WI38 (cell line): ENCODE measurements around the gene FAM151A.

ENCODE experiments used
- H3K4me3 ChIP-seq: 2 replicates; pipeline ENCODE4 v1.5.1; 2011; ENCODE audit warnings: low read depth, mild to moderate bottlenecking, control low read depth, low read length
- CTCF ChIP-seq: IDR thresholded peaks from 2 replicates; pipeline ENCODE4 v1.5.1; 2012; ENCODE audit warnings: low read depth, mild to moderate bottlenecking, control low read depth, low read length

FAM151A gene

GRCh38 chr1:54663725-54664124 lies 40.4 kb upstream of the FAM151A start:
- no peak for TF ChIP-seq CTCF
- H3K4me3 ChIP-seq: no peak overlapping the region

GRCh38 chr1:54658164-54658913 lies 35.0 kb upstream of the FAM151A start:
- H3K4me3 ChIP-seq: no peak overlapping the region
- no peak for TF ChIP-seq CTCF

GRCh38 chr1:54653036-54653435 lies 29.7 kb upstream of the FAM151A start:
- H3K4me3 ChIP-seq: no peak overlapping the region
- no peak for TF ChIP-seq CTCF

GRCh38 chr1:54652168-54652567 lies 28.8 kb upstream of the FAM151A start:
- no peak for TF ChIP-seq CTCF

DNA sequence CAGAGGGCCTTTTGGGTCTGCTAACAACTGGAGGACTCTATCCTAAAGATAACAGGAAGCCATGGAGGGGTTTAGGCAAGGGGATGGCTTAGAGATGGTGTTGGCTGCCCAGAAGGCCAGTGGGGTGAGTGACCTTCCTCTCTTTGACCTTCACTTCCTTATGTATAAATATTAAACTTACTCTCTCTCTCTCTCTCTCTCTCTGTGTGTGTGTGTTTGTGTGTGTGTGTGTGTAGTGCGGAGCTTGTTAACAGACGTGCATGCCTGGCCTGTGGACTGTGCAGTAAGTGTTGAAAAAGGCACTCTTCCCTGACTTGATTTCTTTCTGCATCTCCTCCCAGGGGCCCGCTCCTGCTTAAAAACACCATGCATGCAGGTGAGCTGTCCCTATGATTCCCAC lies 28.3 kb upstream of the FAM151A start:
- TF ChIP-seq CTCF: no peak
- no peak overlapping the region for H3K4me3 ChIP-seq

More at GRCh38 chr1:54652168-54652567, 28.8 kb upstream of the FAM151A start:
- no peak overlapping the region for H3K4me3 ChIP-seq

- TF ChIP-seq CTCF: no peak
- H3K4me3 ChIP-seq: no peak overlapping the region
Measured at GRCh38 chr1:54650417-54650816, 27.1 kb upstream of the FAM151A start.

DNA sequence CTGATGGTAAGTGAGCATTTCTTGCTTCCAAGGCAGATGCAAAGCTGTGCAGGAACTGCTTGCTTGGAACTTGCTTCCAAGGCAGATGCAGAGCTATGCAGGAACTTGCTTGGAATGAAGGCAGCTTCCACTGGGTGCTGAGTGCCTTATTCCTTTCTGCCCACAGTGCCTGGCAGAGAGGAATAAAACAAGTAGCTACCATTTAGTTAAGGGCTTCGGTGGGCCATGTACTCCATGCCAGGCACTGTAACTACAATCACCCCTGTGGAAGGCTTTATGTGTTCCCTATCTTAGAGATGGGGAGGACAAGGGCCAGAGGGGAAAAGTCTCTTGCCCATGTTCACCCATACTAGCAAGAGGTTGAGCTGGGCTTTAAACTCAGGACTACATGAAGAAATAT lies 26.6 kb upstream of the FAM151A start:
- TF ChIP-seq CTCF: no peak
- H3K4me3 ChIP-seq: no peak overlapping the region
